VCaP (cell line): ENCODE results near the gene ARHGEF4.

Source experiments
- H3K27ac ChIP-seq: fragments of 450-650 bp; 2 replicates; pipeline ENCODE4 v1.5.1; 2017
- TF ChIP-seq, protein P1 (sequence below): fragments of 450-650 bp; conservative IDR thresholded peaks from 2 replicates; pipeline ENCODE4 v1.5.1; 2017; ENCODE audit warnings: mild to moderate bottlenecking, moderate library complexity

ARHGEF4 gene

GRCh38 chr2:131030478-131030971 is 193.8 kb downstream of the ARHGEF4 start:
- no peak overlapping the region for H3K27ac ChIP-seq
- TF ChIP-seq, protein P1, sequence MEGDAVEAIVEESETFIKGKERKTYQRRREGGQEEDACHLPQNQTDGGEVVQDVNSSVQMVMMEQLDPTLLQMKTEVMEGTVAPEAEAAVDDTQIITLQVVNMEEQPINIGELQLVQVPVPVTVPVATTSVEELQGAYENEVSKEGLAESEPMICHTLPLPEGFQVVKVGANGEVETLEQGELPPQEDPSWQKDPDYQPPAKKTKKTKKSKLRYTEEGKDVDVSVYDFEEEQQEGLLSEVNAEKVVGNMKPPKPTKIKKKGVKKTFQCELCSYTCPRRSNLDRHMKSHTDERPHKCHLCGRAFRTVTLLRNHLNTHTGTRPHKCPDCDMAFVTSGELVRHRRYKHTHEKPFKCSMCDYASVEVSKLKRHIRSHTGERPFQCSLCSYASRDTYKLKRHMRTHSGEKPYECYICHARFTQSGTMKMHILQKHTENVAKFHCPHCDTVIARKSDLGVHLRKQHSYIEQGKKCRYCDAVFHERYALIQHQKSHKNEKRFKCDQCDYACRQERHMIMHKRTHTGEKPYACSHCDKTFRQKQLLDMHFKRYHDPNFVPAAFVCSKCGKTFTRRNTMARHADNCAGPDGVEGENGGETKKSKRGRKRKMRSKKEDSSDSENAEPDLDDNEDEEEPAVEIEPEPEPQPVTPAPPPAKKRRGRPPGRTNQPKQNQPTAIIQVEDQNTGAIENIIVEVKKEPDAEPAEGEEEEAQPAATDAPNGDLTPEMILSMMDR, result no peak; the same call in 1 of the 2 replicates

DNA sequence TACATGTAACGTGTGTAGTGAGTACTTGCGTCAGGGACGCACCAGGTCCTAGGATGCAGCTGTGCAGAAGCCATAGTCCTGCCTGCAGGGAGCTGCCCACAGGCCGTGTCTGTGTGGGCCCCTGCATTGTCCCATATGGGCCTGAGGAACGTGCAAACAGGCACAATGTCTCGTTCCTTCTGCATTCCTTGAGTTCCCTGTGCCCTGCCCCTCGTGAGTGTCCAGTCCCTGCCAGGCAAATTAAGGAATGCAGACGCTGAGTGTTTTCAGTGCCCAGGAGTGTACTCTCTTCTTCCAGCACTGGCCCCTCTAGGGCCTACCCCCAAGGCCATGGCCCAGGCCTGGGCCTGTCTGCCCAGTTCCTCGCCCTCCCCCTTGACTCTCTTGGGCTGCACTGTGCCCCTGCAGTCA is 194.7 kb downstream of the ARHGEF4 start:
- TF ChIP-seq, protein P1, result no peak
- H3K27ac ChIP-seq, result no peak overlapping the region

- H3K27ac ChIP-seq, result no peak overlapping the region
- TF ChIP-seq, protein P1, result no peak
Observed at GRCh38 chr2:131031875-131032274, 195.2 kb downstream of the ARHGEF4 start.

GRCh38 chr2:131032393-131032836 is 195.7 kb downstream of the ARHGEF4 start:
- H3K27ac ChIP-seq, result no peak overlapping the region
- TF ChIP-seq, protein P1, result no peak

DNA sequence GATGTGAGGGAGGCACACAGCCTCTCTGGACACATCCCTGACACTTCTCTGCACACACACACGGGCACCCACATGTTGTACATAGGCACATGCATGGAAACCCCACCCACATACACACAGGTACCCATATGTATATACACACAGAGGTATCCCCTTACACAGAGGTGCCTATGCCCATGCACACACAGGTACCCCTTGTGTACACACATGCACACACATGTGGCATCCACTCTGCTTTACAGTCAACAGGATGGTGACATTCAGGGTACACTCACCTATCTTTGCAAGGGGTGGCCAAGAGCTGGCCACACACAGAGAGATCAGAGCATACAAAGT is 197.0 kb downstream of the ARHGEF4 start:
- TF ChIP-seq, protein P1, result no peak

GRCh38 chr2:131034122-131035051 is 197.7 kb downstream of the ARHGEF4 start:
- H3K27ac ChIP-seq, result peak overlapping the region; percentile 42; the same call in 1 of the 2 replicates
- TF ChIP-seq, protein P1, result no peak

More for the DNA sequence above, 197.0 kb downstream of the ARHGEF4 start:
- no peak overlapping the region for H3K27ac ChIP-seq

GRCh38 chr2:131035112-131035825 is 198.6 kb downstream of the ARHGEF4 start:
- peak overlapping the region; percentile 42; the same call in 1 of the 2 replicates for H3K27ac ChIP-seq
- TF ChIP-seq, protein P1, result no peak
